Hematopoietic multipotent progenitor cell treated with erythropoietin and hydrocortisone succinate and interleukin-3 and kit ligand, for 4 days (in vitro differentiated cells): ENCODE measurements around the gene OR5H14.
"Not testable (repeated sequence)": the region's sequence is repeated elsewhere in the genome, so short reads cannot be mapped to it uniquely, and the experiment has no call there.

Experiments used
- DNase-seq: peaks from one replicate; pipeline ENCODE4 v3.0.0-alpha.2; 2015

OR5H14 gene

DNA sequence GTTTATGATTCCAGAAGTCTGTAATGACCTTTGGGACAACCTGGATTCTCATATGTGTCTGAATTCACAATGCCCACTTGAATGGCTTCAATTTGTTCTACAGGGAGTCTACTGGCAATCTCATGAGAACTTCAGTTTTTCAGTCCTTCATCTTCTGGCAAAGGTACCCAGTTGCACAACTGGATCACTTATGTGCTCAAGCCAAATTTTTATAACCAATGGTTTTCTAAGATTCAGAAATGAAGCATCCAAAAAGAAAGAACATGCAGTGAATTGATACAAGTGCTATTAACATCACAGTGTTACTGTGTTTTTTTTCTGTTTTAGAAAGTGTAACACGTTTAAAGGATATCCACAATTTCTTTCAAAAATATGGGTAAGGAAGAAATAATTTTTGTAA is at the start of gene OR5H14:
Gene OR5H14, plus strand, starts transcription at position 301 of the 400 bp plus-strand sequence. CDS start 1,907 bp downstream, outside the sequence.
- DNase-seq: no peak

DNA sequence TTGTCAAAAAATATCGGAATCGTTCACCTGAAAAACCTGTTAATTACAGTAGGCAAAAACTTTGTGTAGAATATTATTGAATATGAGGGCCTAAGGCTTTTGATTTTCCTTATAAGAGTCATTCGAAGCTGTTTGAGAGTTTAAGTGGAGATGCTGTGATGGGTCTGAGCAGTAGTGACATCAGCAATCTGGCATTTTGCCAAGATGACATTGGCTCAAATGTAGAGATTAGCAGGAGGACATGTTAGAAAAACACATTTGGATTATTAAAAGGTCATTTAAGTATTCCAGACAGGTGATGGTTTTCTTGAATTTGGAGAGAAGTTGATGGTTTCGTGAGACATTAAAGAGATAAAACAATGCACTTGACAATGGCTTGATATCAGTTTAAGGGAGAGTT is 47.4 kb upstream of the OR5H14 start:
- DNase-seq: no peak

DNA sequence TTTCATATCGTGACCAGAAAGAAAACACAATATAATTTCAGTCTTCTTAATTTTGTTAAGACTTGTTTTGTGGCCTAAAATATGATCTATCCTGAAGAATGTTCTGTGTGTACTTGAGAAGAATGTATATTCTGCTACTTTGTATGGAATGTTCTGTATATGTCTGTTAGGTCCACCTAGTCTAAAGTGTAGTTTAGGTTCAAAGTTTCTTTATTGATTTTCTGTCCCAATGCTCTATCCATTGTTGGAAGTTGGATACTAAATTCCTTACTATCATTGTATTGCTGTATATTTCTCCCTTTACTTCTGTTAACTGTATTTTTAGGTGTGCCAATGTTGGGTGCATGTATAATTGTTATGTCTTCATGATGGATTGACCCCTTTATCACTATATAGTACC is 39.1 kb upstream of the OR5H14 start:
- no peak for DNase-seq

DNA sequence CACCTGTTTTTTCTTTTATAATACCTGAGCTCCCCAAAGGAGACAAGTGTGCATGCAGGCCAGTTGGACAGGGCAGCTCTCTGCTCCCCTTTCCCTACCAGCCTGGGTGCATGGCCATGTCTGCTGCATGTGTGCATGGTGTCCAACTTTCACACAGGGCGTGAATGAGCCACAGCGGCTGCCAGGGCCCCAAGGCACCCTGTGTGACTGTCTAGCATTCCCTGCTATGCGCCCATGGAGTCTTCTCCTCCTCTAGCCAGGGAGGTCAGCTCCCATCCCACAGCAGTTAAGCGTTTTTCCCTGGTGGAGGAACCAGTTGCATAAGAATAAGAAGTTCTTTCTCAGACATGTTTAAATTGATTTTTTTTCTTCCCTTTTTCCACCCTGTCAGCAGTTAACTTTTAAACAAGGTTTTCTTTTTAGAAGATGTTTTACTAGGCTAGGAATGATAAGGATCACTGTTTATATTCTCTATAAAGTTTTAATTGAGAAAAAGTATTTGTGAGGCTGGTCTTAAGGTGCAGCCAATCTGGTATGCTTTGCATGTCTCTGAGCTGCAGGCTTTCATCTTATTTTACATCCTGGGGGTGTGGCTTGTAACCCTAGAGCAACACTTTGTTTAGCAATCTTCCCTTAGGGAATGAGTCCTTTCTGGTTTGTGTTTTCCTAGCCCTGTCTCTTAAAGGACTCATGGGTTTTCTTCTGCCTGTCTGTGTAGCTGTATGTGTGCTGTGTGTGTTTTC is 37.3 kb upstream of the OR5H14 start:
- no peak for DNase-seq

DNA sequence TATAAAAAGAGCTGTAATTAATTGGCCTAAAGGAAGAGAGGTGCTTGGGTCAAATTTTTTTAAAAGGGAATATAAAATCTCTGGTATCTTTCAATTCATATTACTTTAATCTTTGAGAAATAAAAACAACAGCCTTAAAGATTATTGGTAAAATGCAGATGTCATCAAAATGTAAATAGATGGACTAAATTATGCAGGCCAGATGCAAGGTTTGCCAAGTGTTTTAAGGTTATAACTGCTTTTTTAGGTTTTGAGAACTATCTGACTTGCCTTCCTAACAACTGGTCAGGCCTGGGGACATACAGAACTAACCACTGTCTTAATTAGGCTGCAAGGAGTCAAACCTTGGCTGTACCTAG is 36.8 kb upstream of the OR5H14 start:
- DNase-seq: no peak

DNA sequence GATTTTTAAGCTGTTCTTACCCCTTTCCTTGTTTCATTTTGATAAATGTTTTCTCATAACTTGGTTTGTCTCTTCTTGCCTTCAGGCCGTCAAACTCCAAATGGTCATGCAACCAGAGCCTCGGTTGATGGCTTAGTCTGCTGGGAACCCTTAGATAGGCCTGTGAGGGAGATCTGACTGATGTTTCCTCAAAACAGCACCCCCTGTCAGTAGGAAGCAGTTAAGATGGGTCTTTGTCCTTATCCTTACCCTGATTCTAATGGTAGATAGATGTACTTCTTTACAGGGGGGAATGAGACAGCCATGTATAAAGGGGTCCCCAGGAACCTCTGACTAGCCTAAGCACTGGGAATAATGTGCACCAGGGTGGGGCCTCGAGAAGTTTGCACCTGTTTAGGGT is 33.0 kb upstream of the OR5H14 start:
- DNase-seq: no peak

DNA sequence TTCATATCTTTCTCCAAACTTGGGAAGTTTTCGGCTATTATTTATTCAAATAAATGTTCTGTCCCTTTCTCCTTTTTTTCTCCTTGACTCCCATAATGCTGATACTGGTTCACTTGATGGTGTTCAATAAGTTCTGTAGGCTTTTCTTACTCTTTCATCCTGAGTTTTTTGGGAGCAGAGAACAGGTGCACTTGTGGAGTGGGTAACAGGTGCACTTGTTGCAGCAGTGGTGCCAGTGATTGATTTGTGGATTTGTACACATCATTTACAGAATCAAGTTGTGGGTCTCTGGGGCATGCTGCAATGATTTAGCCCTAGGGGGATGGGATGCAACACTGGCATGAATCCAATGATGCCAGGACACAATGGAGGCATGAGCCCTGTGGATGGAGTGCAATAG is 31.6 kb upstream of the OR5H14 start:
- DNase-seq: no peak

DNA sequence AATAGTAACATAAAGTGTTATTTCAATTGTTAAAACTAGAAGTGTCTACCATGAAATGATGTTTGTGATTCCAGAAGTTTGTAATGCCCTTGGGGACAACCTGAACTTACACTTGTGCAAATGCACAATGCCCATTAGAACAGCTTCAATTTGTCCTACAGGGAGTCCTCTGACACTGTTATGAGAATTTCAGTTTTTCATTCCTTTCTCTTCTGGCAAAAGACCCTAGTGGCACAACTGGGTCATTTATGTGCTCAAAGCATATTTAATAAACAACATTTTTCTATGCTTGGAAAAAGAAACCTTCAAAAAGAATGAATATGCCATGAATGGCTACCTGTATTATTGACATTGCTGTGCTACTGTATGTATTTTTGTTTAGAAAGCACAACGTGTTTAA is 16.9 kb upstream of the OR5H14 start, which contains the start of gene OR5H1:
Gene OR5H1, plus strand, starts transcription at position 301 of the 400 bp plus-strand sequence. CDS start 1,977 bp downstream, outside the sequence.
- no peak for DNase-seq

DNA sequence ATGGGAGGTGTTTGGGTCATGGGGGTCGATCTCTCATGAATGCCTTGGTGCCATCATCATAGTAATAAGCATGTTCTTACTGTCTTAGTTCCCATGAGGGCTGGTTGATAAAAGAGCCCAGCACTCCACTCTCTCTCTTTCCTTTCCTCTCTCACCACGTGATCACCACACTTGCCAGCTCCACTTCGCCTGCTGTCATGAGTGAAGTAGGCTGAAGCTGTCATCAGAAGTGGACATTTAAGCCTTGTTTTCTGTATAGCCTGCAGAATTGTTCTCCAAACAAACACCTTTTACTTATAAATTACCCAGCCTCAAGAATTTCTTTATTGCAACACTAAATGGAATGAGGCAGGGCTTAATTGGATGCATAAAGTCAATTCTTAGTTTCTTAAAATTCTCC is 10.6 kb upstream of the OR5H14 start:
- no peak for DNase-seq

DNA sequence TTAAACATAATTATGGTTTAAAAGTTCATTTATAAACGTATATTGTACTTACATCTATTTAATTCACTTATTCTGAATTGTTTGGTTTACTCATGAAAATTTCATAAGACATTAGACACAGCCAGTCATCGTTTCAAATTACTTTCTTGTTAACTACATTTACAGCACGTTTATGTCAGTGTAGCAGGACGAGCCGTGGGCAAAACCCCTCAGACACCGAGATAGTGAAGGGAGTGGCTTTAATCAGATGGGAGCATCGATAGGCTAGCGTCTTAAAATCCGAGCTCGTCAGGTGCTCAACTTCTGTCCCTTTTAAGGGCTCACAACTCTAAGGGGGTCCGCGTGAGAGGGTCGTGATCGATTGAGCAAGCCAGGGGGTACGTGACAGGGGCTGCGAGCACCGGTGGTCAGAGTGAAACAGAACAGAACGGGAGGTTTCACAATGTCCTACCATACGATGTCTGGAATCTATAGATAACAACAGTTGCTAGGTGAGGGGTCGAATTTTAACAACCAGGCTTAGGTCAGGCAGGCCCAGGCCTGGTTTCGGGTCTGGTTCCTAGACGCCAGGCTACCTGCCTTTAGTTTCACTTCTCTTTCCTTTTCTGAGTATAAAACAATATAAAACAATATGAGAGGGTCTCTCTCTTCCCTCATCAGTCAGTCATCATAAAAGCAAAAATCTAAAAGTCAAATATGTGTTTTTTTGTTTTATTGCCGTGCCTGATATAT is 9.3 kb upstream of the OR5H14 start:
- DNase-seq: not testable (repeated sequence)

DNA sequence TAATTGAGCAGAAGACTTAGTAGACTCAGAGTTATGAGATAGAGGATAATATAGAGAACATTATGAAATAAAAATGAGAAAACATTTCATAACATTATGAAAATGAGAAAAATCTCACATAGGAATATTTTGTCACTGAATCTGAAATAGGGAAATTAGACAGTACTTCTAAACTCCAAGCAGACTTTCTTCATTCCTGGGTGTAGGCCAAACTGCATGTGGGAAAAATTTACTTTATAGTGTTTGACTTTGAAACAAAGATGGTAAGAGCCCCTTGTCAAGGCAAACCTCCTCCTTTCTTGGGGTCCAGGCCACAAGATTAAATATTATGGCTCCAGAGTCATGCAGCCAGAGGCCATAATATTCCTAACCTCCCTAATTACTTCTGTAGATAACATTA is 6.7 kb upstream of the OR5H14 start:
- no peak for DNase-seq

DNA sequence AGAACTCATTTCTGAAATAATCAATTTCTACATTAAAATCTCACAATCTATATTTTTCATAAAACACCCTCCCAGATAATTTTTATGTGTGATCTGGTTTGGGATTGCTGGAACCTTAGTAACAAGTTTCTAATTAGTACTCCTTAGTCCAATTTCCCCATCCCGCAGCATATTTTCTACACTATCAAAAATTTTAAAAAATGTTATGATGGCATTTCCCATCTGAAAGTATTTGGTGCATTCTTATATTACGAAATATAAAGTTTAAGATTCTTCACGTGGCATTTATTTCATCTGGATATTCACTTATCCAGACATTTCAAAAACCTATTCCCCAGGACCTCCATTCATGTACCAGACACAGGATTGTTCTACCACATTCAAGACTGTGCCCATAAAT is 1.5 kb downstream of the OR5H14 start:
- no peak for DNase-seq

DNA sequence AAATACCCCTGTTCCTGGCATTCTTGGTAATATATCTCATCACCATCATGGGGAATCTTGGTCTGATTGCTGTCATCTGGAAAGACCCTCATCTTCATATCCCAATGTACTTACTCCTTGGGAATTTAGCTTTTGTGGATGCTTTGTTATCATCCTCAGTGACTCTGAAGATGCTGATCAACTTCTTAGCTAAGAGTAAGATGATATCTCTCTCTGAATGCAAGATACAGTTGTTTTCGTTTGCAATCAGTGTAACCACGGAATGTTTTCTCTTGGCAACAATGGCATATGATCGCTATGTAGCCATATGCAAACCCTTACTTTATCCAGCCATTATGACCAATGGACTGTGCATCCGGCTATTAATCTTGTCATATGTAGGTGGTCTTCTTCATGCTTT is 2.2 kb downstream of the OR5H14 start:
- not testable (repeated sequence) for DNase-seq

DNA sequence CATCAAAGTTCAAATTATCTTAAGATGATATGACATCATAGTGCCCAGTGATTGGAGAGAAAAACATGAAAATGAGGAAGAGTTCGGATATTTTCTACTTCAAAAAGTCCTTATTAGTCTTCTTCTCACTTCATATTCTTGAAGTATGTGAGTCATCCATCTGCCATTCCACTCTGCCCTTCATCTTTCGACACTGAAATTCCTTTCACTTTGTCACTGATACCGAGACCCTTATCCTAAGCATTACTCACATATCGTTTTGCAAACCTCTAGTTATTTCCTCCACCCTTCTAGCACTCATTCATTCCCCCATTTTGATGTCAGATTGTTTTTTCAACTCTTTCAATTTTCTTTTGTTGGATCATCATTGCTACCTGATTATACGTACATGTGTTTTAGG is 4.0 kb downstream of the OR5H14 start:
- DNase-seq: no peak

DNA sequence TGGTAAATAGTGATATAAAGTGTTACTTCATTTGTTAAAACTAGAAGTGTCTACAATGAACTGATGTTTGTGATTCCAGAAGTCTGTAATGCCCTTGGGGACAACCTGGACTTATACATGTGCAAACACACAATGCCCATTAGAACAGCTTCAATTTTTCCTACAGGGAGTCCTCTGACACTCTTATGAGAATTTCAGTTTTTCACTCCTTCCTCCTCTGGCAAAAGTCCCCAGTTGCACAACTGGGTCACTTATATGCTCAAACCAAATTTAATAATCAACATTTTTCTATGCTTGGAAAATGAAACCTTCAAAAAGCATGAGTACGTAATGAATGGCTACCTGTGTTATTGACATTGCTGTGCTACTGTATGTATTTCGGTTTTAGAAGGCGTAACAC is 19.1 kb downstream of the OR5H14 start, which contains the start of gene OR5H15:
Gene OR5H15, plus strand, starts transcription at position 301 of the 400 bp plus-strand sequence. CDS start 2,004 bp downstream, outside the sequence.
- DNase-seq: no peak

DNA sequence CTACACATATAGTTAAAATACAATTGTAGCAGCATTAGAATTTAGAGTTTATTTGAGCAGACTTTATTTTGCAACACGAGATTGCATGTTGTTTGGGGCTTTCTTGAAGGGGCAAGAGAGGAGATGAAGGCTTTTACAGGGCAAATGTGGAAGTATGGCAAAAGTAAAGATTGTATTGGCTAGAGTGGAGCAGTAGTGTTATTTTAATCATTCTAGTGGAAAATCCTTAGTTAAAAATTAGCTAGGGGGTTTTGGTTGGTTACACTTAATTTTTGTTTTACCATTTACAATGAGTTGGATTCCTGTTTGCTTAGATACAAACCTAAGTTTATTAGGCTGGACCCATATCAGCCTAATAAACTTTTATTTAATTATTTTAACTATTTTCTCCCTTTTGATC is 23.8 kb downstream of the OR5H14 start:
- no peak for DNase-seq

DNA sequence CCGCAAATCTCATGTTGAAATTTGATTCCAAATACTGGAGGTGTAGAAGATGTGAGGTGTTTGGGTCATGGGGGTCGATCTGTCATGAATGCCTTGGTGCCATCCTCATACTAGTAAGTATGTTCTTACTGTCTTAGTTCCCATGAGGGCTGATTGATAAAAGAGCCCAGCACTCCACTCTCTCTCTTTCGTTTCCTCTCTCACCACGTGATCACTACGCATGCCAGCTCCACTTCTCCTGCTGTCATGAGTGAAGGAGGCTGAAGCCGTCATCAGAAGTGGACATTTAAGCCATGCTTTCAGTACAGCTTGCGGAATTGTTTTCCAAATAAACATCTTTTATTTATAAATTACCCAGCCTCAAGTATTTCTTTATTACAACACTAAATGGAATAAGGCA is 25.3 kb downstream of the OR5H14 start:
- DNase-seq: no peak

DNA sequence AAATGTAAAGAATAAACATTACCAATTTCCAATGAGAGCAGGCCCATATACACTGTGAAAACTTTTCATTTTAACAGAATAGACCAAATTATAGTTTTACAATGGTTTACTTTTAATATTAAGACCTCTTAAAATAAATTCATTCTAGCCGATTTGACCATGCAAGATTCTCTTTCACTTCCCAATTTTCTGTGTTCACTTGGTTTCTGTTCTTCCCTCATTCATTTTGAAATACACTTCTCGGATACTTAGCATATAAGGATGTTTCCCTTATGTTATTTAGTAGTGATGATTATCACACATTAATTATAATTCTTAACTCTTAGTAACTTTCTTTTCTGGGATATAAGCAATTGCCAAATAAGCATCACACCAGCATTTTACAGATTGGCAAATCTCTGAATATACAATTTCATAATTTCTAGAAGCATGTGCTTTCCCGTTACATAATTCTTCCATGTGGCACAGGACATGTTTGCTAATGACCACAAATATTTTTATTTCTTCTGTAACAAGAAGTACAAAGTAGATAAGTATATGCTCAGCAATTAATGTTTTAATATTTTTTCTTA is 33.1 kb downstream of the OR5H14 start:
- DNase-seq: no peak

DNA sequence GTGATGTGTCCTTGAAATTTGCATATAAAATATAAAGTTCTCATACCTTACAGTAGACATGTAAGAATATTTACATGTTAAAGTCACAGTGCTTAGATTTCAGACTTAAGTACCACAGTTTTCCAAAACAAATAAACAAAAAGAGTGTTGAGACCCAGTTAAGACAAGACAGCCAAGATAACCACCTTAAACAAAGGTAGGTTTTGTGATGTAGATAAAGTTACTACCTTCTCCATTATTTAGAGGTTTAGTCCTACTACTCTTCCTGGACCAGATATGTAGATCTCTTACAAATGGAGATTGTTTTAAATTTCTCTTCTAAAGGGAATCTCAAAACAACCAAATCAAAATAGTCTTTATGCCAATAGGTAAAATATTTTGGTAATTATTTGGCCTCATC is 34.9 kb downstream of the OR5H14 start:
- no peak for DNase-seq

DNA sequence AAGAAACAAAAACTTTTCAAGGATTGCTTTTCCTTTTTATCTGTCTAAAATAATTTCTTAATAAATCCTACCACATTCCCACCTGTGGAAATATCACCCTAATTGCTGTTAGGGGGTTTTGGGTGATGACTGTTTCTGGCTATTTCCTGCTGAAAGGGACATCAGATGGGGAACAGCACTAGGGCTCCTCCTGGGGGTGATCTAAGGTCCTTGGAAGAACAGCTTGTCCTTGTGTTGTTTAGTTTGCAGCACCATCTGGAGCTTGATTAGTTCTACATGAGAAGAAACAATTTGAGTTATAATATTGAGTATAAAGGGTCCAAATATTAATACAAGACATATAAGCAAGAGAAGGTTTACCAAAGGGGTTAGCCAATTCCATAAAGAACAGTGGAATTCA is 37.9 kb downstream of the OR5H14 start:
- DNase-seq: peak; percentile 2

DNA sequence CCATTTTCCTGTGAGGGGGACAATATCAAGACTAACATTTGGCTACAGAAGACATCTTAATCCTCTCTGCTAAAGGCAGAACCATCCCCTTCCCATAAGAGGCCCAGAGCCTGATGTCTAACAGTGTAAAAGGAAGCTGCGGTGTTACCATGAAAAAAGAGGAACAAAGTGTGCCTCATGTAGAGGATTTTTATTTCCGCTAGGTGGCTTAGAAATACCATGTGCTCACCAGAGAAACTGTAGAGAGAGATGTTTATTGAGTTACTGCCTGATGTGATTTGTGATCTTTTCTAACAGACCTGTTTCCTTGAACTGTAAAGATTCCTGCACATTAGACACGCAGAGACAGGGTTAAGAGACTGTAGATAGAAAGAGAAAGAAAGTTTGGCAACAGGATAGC is 41.3 kb downstream of the OR5H14 start:
- DNase-seq: peak; percentile 52

DNA sequence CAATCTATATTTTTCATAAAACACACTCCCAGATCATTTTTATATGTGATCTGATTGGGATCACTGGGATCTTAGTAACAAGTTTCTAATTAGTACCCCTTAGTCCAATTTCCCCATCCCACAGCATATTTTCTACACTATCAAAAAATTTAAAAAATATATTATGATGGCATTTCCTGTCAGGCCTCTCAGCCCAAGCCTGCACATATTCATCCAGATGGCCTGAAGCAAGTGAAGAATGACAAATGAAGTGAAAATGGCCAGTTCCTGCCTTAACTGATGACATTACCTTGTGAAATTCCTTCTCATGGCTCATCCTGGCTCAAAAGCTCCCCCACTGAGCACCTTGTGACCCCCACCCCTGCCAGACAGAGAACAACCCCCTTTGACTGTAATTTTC is 43.6 kb downstream of the OR5H14 start:
- DNase-seq: not testable (repeated sequence)

DNA sequence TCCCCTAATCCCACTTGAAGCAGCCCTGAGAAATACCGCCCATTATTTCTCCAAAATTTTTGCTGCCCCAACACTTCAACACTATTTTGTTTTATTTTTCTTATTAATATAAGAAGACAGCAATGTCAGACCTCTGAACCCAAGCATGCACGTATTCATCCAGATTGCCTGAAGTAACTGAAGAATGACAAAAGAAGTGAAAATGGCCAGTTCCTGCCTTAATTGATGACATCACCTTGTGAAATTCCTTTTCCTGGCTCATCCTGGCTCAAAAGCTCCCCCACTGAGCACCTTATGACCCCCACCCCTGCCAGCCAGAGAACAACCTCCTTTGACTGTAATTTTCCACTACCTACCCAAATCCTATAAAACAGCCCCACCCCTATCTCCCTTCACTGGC is 49.0 kb downstream of the OR5H14 start:
- DNase-seq: not testable (repeated sequence)

DNA sequence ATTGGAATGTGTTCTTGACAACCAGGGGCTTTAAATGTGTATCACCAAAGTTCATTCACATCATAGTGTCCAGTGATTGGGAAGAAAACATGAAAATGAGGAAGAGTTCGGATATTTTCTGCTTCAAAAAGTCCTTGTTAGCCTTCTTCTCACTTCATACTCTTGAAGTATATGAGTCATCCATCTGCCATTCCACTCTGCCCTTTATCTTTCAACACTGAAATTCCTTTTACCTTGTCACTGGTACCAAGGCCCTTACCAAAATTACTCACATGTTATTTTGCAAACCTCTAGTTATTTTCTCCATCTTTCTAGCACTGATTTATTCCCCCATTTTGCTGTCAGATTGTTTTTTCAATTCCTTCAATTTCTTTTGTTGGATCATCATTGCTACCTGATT is 51.7 kb downstream of the OR5H14 start:
- DNase-seq: no peak
